Stomach (tissue), 9 donors: Measurements from ENCODE around the gene CDKN2B. TPM values are rescaled to one million over a fixed set of nuclear protein-coding genes. Genes with fewer than 3 reads are reported as not detected.

ENCODE experiments used
- DNase-seq, 2 donors: peaks; one replicate each; pipeline versions ENCODE4 v3.0.0 to v3.0.0-alpha.2; 2013 to 2019
- H3K27ac ChIP-seq, 5 donors: fragments of 200-600 bp in 4 of 5; sonication (generic) in 4 of 5; one replicate each; pipeline ENCODE4 v1.5.1; 2013 to 2019; ENCODE audit warnings: mild to moderate bottlenecking in 1 of 5, moderate library complexity in 1 of 5
- H3K27me3 ChIP-seq, 3 donors: fragments of 200-600 bp; sonication (generic); one replicate each; pipeline ENCODE4 v1.5.1; 2017 to 2019; ENCODE audit warnings: mixed run types in 1 of 3
- H3K36me3 ChIP-seq, 4 donors: fragments of 200-600 bp; sonication (generic); 1 replicate in 3 of 4; 2 replicates in 1 of 4; pipeline ENCODE4 v1.5.1; 2016 to 2019
- H3K4me1 ChIP-seq, 4 donors: fragments of 200-600 bp; sonication (generic); one replicate each; pipeline ENCODE4 v1.5.1; 2016 to 2019
- H3K4me3 ChIP-seq, 4 donors: fragments of 200-600 bp; sonication (generic) in 3 of 4; one replicate each; pipeline ENCODE4 v1.5.1; 2016 to 2019; ENCODE audit warnings: mild to moderate bottlenecking in 1 of 4
- H3K9me3 ChIP-seq, 4 donors: fragments of 200-600 bp; sonication (generic); one replicate each; pipeline ENCODE4 v1.5.1; 2016 to 2019
- EP300 ChIP-seq: sonication (generic); formaldehyde crosslinking; IDR thresholded peaks from one replicate; pipeline ENCODE4 v1.6.1; 2017; ENCODE audit warnings: antibody characterized with exemption
- POLR2A ChIP-seq, 4 donors: fragments of 450-650 bp; IDR thresholded peaks; one replicate each; pipeline ENCODE4 v1.6.1; 2016; ENCODE audit warnings: antibody characterized with exemption in 4 of 4, control low read depth in 2 of 4, mild to moderate bottlenecking in 1 of 4, moderate library complexity in 1 of 4
- POLR2AphosphoS5 ChIP-seq, 3 donors: sonication (generic); formaldehyde crosslinking; IDR thresholded peaks; one replicate each; pipeline ENCODE4 v1.6.1; 2016; ENCODE audit warnings: antibody characterized with exemption in 3 of 3
- WGBS, 5 donors: extraction: QIAGEN DNeasy Blood & Tissue Kit in 3 of 5; methylation state at CpG; one replicate each; pipeline versions ENCODE4 v1.1.5 to v1.1.7; 2013 to 2018; 5-methylcytosine and 5-hydroxymethylcytosine counted together
- intact Hi-C: fragments of 100-400 bp; cut with DNase I; formaldehyde crosslinking; loops from one replicate; pipeline ENCODE4 v1.15.1; 2023; ENCODE audit warnings: low total_unique reads
- polyA plus RNA-seq, 3 donors: library from polyadenylated mRNA; stranded (reverse); fragments of 200-250 nt; gene quantifications; one replicate each; pipeline ENCODE4 v1.2.3, GENCODE V29; 2013
- total RNA-seq, 5 donors: library from RNA; depleted of rRNA; stranded (reverse); fragments of >200 nt; gene quantifications; one replicate each; pipeline versions ENCODE4 v1.1.0 to v1.2.3, GENCODE V29; 2014 to 2016
- TF ChIP-seq, protein P1 (sequence below), 7 experiments: fragments of 450-650 bp in 4 of 7; fragments of 200-600 bp in 3 of 7; sonication (generic) in 3 of 7; IDR thresholded peaks; one replicate each; pipeline ENCODE4 v1.5.1; 2016 to 2019; ENCODE audit warnings: antibody characterized with exemption in 7 of 7, control low read depth in 2 of 7, mild to moderate bottlenecking in 1 of 7
- donor health status: healthy with polysubstance abuse.
- donor health status: Bipolar disorder and iron deficiency.
- donor health status: healthy.

The CDKN2B gene
- total and polyA plus RNA-seq, 8 donors, result 0.58 to 152 (median 4.7) TPM; not detected in 1

- intact Hi-C loops, result no loop called here
- H3K9me3 ChIP-seq, result no peaks in the 10 kb centered on the region
- WGBS, 5 donors, result 22 to 25% (median 24%) methylated on average over 13 of the region's 13 CpGs
- H3K27me3 ChIP-seq, result peaks cover 2 to 54% (median 7%) of the 10 kb centered on the region in 3 donors
- DNase-seq, result peak in 1 of 2 donors; percentile 76
- H3K36me3 ChIP-seq, result no peaks in the 10 kb centered on the region
- H3K4me1 ChIP-seq, result peaks cover 10 to 23% (median 20%) of the 10 kb centered on the region in 4 donors
- no peak overlapping the region for H3K27ac ChIP-seq
- TF ChIP-seq, protein P1, sequence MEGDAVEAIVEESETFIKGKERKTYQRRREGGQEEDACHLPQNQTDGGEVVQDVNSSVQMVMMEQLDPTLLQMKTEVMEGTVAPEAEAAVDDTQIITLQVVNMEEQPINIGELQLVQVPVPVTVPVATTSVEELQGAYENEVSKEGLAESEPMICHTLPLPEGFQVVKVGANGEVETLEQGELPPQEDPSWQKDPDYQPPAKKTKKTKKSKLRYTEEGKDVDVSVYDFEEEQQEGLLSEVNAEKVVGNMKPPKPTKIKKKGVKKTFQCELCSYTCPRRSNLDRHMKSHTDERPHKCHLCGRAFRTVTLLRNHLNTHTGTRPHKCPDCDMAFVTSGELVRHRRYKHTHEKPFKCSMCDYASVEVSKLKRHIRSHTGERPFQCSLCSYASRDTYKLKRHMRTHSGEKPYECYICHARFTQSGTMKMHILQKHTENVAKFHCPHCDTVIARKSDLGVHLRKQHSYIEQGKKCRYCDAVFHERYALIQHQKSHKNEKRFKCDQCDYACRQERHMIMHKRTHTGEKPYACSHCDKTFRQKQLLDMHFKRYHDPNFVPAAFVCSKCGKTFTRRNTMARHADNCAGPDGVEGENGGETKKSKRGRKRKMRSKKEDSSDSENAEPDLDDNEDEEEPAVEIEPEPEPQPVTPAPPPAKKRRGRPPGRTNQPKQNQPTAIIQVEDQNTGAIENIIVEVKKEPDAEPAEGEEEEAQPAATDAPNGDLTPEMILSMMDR (IDR thresholded peaks at IDR 0.05), result no peak
- TF ChIP-seq POLR2AphosphoS5 (IDR thresholded peaks at IDR 0.05), result no peak
- no peak overlapping the region for H3K4me3 ChIP-seq
Observed at GRCh38 chr9:22010866-22011625, 1.9 kb upstream of the CDKN2B start.

DNA sequence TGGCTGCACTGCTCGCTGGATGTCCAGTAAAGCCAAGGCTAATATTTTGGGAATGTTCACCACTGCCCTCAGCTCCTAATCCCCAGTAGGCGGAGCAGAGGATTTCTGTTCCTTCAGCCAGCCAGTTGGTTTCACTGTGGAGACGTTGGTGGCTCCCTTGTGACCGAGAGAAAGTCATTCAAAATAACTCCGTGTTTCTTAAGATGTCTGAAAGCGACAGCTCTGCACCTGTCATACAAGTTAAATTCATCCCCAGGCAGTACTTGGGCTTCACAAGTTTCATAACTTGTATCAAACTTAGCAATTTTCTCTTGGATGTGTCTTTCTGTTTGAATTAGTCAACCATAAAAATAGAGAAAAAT lies 382 bp upstream of the CDKN2B start:
- peak overlapping the region; percentile 31 to 92 (median 88) for H3K27ac ChIP-seq
- peaks cover 10 to 33% (median 25%) of the 10 kb centered on the region in 4 donors for H3K4me1 ChIP-seq
- intact Hi-C loops, result loop anchor here (10.0 kb wide), 1 partner anchor 195 kb away; no protein-coding TSS in a partner anchor
- peaks cover 12 to 70% (median 19%) of the 10 kb centered on the region in 3 donors for H3K27me3 ChIP-seq
- WGBS, 5 donors, result 2 to 7% (median 4%) methylated on average over 5 to 6 of the region's 6 CpGs
- H3K9me3 ChIP-seq, result no peaks in the 10 kb centered on the region
- TF ChIP-seq POLR2A (IDR thresholded peaks at IDR 0.05) (no peak), POLR2AphosphoS5 (IDR thresholded peaks at IDR 0.05) (no peak), EP300 (no peak)
- TF ChIP-seq, protein P1 (IDR thresholded peaks at IDR 0.05), result no peak
- peak overlapping the region; percentile 51 to 85 (median 75) for H3K4me3 ChIP-seq
- no peak for DNase-seq
- H3K36me3 ChIP-seq, result no peaks in the 10 kb centered on the region

DNA sequence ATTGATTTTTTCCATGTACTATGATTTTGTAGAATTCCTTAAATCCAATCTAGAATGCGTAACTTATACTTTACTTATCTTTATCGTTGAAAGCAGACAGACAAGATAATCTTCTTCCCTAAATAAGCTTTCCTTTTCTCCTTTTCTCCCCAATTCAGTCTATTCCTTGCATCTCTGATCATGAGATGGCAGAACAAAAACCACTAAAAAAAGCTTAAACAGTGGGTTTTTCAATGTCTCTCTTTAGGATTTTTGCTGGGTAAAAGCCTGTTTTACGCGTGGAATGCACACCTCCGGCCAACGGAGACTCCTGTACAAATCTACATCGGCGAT lies 755 bp downstream of the CDKN2B start:
- no peaks in the 10 kb centered on the region for H3K36me3 ChIP-seq
- H3K27me3 ChIP-seq, result peaks cover 12 to 81% (median 19%) of the 10 kb centered on the region in 3 donors
- TF ChIP-seq EP300 (no peak), POLR2AphosphoS5 (IDR thresholded peaks at IDR 0.05) (no peak), POLR2A (IDR thresholded peaks at IDR 0.05) (no peak)
- TF ChIP-seq, protein P1 (IDR thresholded peaks at IDR 0.05), result no peak
- DNase-seq, result no peak
- intact Hi-C loops, result loop anchor here (10.0 kb wide), 1 partner anchor 194 kb away; no protein-coding TSS in a partner anchor
- no peaks in the 10 kb centered on the region for H3K9me3 ChIP-seq
- 3 to 7% (median 4%) methylated on average over 8 of the region's 8 CpGs for WGBS, 5 donors
- H3K4me1 ChIP-seq, result peaks cover 10 to 33% (median 25%) of the 10 kb centered on the region in 4 donors
- peak overlapping the region; percentile 51 to 85 (median 75) for H3K4me3 ChIP-seq
- peak overlapping the region; percentile 78 to 92 (median 88) for H3K27ac ChIP-seq

DNA sequence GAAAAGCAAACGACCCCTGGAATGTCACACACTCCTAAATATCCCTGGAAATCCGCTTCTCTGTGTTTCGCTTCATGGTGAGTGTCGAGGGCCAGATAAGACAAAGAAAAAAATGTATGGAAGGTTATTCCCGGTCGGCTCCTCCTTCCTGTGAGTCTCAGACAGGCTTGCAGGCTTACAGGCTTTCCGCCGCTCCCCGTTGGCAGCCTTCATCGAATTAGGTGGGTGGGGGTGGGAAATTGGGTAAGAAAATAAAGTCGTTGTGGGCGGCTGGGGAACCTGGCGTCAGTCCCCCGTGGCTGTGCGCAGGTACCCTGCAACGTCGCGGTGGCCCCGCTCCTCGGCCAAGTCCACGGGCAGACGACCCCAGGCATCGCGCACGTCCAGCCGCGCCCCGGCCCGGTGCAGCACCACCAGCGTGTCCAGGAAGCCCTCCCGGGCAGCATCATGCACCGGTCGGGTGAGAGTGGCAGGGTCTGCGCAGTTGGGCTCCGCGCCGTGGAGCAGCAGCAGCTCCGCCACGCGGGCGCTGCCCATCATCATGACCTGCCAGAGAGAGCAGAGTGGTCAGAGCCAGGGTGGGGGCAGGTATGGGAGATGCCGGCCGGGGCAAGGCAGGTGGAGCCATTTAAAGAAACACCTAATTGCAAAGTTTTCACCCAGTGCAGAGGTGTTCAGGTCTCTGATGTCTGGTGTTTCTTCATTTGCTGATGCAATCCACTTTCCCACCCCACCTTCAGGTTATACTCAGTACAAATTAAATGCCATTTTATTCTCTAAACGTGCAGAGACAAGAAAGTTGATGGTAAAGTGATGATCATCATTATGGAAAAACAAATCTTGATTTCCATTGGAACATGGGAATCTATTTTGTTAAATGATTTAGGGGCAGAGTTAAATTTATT lies 3.2 kb downstream of the CDKN2B start:
- DNase-seq, result peak in 1 of 2 donors; percentile 17
- WGBS, 5 donors, result 16 to 46% (median 21%) methylated on average over 27 to 44 of the region's 44 CpGs
- Histone ChIP-seq H3K4me1 (peaks cover 10 to 32% (median 25%) of the 10 kb centered on the region in 4 donors), H3K36me3 (no peaks in the 10 kb centered on the region), H3K27ac (no peak overlapping the region), H3K27me3 (peaks cover 12 to 84% (median 19%) of the 10 kb centered on the region in 3 donors), H3K4me3 (peak overlapping the region in 1 of 4 donors; percentile 13), H3K9me3 (no peaks in the 10 kb centered on the region)
- no peak for TF ChIP-seq POLR2AphosphoS5 (IDR thresholded peaks at IDR 0.05)
- TF ChIP-seq EP300, result no peak
- TF ChIP-seq, protein P1 (IDR thresholded peaks at IDR 0.05), result no peak
- intact Hi-C loops, result loop anchor here (10.0 kb wide), 1 partner anchor 191 kb away; no protein-coding TSS in a partner anchor
